ENCODE measurements around the gene SMG6. TPM values are rescaled to one million over a fixed set of nuclear protein-coding genes. Genes with fewer than 3 reads are reported as not detected.

SMG6 gene
- total and polyA plus RNA-seq, 8 donors, result 8.4 to 19.8 (median 12.1) TPM

GRCh38 chr17:2232244-2232638 is 71.3 kb downstream of the SMG6 start:
- DNase-seq, result peak in 1 of 6 donors; percentile 39
- no peaks in the 10 kb centered on the region for H3K27me3 ChIP-seq
- H3K27ac ChIP-seq, result peak overlapping the region in 2 of 4 donors; percentile 10 to 57
- intact Hi-C loops (cut with DNase I), result loop anchor here in 1 of 3 donors (10.0 kb wide), 1 partner anchor 167 kb away; no protein-coding TSS in a partner anchor
- no peaks in the 10 kb centered on the region for H3K9me3 ChIP-seq
- ATAC-seq, result peak in 3 of 4 donors; percentile 52 to 84 (median 82)
- H3K4me3 ChIP-seq, result no peak overlapping the region
- TF ChIP-seq, protein P1, sequence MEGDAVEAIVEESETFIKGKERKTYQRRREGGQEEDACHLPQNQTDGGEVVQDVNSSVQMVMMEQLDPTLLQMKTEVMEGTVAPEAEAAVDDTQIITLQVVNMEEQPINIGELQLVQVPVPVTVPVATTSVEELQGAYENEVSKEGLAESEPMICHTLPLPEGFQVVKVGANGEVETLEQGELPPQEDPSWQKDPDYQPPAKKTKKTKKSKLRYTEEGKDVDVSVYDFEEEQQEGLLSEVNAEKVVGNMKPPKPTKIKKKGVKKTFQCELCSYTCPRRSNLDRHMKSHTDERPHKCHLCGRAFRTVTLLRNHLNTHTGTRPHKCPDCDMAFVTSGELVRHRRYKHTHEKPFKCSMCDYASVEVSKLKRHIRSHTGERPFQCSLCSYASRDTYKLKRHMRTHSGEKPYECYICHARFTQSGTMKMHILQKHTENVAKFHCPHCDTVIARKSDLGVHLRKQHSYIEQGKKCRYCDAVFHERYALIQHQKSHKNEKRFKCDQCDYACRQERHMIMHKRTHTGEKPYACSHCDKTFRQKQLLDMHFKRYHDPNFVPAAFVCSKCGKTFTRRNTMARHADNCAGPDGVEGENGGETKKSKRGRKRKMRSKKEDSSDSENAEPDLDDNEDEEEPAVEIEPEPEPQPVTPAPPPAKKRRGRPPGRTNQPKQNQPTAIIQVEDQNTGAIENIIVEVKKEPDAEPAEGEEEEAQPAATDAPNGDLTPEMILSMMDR (IDR thresholded peaks at IDR 0.05), result no peak
- FAIRE-seq, result no peak
- 50 to 51% methylated on average over 9 of the region's 9 CpGs for WGBS, 2 donors
- H3K36me3 ChIP-seq, result no peaks in the 10 kb centered on the region
- peaks cover 0 to 9% (median 0%) of the 10 kb centered on the region in 3 donors for H3K4me1 ChIP-seq

DNA sequence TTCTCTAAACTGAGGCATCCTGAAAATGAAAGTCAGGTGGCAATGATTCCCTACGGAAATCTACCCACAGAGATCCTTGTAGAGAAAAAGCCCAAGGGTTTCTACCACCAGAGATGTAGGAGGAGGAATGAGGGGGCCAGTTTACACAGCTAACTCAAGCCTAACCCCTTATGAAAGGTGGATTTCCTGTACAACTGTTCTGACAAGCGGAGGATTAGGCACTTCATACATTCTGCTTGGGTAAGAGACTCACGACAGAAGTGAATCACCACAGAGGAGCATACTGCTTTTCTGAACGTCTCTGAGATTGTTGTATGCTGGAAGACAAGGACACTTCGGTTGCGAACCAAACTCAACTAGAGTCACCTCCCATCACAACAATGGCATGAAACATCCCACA is 72.7 kb downstream of the SMG6 start:
- TF ChIP-seq, protein P1 (IDR thresholded peaks at IDR 0.05), result no peak
- Histone ChIP-seq H3K27ac (no peak overlapping the region), H3K9me3 (no peaks in the 10 kb centered on the region), H3K27me3 (no peaks in the 10 kb centered on the region), H3K36me3 (no peaks in the 10 kb centered on the region), H3K4me1 (peaks cover 0 to 9% (median 0%) of the 10 kb centered on the region in 3 donors), H3K4me3 (no peak overlapping the region)
- FAIRE-seq (no peak), ATAC-seq (no peak), DNase-seq (no peak)
- 74 to 83% methylated on average over 6 of the region's 6 CpGs for WGBS, 2 donors
- intact Hi-C loops (cut with DNase I), result loop anchor here in 1 of 3 donors (10.0 kb wide), 1 partner anchor 166 kb away; no protein-coding TSS in a partner anchor

- FAIRE-seq (no peak), DNase-seq (no peak), ATAC-seq (no peak)
- H3K4me1 ChIP-seq, result peaks cover 0 to 24% (median 4%) of the 10 kb centered on the region in 3 donors
- no peak overlapping the region for H3K27ac ChIP-seq
- no peaks in the 10 kb centered on the region for H3K36me3 ChIP-seq
- 86 to 90% methylated on average over 6 of the region's 6 CpGs for WGBS, 2 donors
- no peaks in the 10 kb centered on the region for H3K9me3 ChIP-seq
- TF ChIP-seq, protein P1 (IDR thresholded peaks at IDR 0.05), result no peak
- H3K27me3 ChIP-seq, result no peaks in the 10 kb centered on the region
- no peak overlapping the region for H3K4me3 ChIP-seq
- intact Hi-C loops (cut with DNase I), result no loop called here
These were observed 76.4 kb downstream of the SMG6 start for GRCh38 chr17:2227025-2227699.

DNA sequence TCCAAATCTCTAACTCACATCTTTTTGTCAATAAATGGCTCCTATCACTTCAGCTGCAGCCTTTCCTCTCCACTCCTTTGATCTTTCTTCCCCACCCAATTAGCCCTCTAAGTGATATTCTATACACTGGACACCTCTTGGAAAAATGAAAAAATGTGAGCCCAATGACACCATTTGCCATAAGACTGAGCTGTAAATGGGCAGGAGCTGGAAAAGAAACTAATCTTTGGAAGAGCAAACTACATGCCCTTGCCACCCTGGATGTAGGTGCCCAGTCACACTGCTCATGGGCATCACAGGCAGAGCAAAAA is 80.0 kb downstream of the SMG6 start:
- Histone ChIP-seq H3K9me3 (no peaks in the 10 kb centered on the region), H3K4me1 (peaks cover 0 to 16% (median 4%) of the 10 kb centered on the region in 3 donors), H3K36me3 (no peaks in the 10 kb centered on the region), H3K27ac (peak overlapping the region in 2 of 4 donors; percentile 39 to 69), H3K27me3 (no peaks in the 10 kb centered on the region), H3K4me3 (no peak overlapping the region)
- intact Hi-C loops (cut with DNase I), result no loop called here
- ATAC-seq (peak in 1 of 4 donors; percentile 13), DNase-seq (no peak), FAIRE-seq (no peak)
- TF ChIP-seq, protein P1 (IDR thresholded peaks at IDR 0.05), result no peak
